GM04503 (cell line): ENCODE results near the gene C1QTNF8.

Source experiments
- DNase-seq: peaks from one replicate; pipeline ENCODE4 v3.0.0-alpha.2; 2012; ENCODE audit warnings: low read depth

Gene C1QTNF8

DNA sequence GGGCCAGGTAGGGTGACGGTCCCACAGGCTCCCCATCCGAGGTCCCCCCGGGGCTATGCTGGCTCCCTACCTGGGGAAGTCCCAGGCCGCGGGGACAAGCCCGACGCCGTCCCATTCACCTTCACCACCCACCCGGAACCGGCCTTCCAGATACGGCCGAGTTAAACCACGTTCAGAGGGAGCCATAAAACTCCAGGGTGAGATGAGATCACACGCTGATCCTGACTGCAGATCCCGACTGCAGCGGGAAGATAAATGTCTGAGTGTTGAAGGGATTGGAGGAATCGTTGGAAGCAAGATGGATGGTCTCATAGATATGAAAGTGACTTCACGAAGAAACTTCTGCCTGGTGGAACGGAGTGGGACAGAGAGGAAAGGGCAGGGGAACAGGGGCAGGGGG lies 13.6 kb upstream of the C1QTNF8 start:
- DNase-seq = no peak

DNA sequence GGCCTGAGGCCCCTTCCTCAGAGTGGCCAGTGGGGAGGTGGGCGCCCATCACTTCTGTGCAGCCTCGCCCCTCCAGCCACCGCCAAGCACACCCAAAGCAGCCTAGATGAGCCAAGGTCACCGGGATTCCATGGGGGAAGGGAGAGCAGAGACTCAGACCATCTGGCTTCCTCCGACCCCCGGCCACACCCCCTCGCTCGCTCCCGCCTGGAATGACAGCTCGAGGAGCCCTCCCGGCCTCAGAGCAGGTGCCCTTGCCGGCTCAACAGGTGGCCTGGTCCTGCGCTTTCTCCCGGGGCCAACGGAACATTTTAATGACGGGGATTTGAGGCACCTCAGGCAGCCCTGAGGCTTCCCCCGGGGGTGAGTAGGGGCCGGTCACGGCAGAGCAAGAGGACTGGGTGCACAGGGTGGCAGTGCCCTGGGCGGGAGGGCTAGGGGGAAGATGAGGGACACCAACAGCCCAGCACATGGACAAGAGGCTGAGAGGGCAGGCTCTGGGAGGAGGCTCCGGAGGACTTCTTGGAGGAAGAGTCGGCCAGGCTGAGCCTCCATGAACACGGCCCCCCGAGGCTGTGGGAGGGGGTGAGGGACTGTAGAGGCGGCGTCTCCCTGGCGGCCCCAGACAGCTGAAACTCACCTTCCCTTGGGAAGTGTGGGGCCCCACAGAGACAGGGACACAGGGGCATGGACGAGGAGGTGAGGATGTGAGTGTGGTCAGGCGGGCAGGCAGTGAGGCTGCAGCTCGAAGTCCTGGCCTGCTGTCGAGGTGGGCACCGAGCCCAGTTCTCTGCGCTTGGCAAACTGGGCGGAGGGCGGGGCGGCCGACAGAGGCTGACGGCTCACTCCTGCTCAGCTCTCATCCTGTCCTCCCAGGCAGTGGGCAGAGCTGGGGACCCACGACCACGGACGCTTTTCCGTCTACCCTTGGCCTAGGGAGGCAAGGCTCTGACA lies 12.5 kb upstream of the C1QTNF8 start:
- DNase-seq = no peak

GRCh38 chr16:1107731-1108130 lies 11.7 kb upstream of the C1QTNF8 start:
- DNase-seq = no peak

DNA sequence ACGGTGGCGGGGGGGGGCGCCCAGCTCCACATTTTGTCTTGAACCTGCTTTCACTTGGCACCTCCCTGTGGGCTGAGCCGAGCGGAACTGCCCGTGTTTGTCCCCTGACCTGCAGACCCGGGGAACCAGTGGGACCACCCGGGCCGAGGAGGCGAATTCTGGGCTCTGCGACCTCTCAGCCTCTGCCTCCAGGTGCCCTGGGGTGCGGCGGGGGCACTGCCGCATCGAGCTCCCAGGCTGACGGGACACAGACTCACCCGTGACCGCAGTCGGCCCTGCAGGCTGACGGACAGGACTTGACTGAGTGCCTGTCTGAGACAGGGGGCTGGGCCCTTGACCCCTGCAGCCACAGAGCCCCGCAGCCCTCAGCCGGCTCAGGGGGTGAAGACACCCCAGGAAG lies 11.1 kb upstream of the C1QTNF8 start:
- no peak for DNase-seq

- DNase-seq = no peak
These were observed 10.6 kb upstream of the C1QTNF8 start for GRCh38 chr16:1106659-1107058.

GRCh38 chr16:1105888-1106620 lies 10.0 kb upstream of the C1QTNF8 start:
- no peak for DNase-seq

GRCh38 chr16:1103636-1103980 lies 7.6 kb upstream of the C1QTNF8 start:
- DNase-seq = no peak

DNA sequence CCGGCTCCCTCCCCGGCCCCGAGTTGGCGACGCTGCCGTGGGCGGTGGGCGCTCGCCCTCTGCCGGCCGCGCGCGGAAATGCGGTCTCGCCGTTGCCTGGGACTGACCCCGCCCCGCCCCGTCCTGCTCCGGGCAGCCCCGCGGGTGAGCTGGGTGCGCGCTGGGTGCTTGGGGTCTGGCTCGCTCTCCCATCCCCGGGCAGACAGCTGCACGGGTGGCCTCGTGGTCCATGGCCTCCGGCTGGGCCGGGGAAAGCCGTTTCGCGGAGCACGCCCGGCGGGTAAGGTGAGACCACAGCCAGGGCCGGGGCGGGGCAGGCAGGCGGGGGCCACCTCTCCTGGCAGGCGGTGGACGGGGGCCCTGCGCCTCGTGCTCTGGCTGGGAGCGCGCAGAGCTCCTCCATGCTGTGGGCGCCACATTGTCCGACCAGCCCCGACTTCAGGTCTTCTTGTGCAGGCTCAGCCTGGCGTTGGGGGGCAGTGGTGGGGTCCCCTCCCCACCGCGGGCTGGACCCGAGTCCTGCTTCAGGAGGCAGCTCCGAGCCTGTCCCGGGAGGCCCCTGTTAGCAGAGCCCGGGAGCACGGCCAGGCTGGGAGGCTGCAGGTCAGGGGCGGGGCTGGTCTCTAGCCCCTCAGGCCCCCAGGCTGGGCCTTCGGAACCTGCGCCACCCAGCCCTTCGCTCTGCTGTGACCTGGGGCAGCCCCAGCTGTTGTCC lies 7.0 kb upstream of the C1QTNF8 start:
- no peak for DNase-seq

GRCh38 chr16:1102333-1102700 lies 6.3 kb upstream of the C1QTNF8 start:
- no peak for DNase-seq

DNA sequence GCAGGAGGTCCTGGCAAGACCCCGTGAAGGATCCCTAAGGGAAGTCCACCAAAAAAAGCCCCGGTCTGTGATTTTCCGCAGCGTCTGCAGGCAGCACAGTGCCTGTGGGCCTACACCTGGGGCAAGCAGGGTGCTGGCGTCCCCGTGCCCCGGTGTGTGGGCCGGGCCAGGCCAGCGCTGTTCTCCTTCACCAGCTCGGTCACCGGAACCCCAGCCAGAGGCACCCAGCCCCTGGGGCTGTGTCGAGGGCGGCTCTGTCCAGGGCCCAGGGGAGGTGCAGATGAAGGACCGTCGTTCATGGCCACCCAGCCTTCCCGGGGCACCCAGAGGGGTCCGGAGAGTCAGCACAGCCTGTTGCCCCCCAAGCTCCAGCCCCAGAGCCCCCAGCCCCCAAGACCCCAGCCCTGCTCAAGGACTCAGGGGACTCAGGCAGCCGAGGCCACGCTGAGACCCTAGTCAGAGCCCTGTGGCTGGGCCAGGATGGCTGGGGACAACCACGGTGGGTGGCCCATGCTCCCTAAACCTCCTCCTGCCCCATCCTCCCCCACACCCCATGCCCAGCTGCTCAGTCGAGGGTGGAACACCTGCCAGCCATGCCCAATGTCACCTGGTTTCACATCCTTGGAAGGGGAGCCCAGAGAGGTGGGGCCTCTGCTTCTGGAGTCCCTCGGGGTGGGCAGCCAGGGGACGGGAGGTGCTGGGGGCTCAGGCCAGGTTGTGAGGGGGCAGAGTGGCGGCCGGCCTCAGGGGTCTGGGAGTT lies 5.7 kb upstream of the C1QTNF8 start:
- DNase-seq = no peak

DNA sequence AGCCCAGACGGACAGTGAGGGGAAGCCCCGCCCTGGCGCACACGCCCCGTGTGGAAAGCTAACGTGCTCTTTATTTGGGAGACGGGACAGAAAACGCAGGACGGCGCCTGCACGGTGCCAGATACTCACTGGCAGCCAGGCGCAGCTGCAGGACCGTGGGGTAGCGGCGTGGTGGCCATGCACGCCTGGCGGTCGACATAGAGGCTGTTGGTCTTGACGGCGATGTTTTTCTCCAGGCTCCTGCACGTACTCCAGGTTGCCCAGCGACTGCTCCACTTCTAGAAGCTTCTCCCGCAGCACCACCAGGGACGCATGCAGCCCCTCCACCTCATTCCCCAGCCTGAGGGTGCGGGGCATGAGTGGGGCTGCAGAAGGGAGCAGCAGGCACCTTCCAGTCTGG lies 5.1 kb upstream of the C1QTNF8 start:
- DNase-seq = no peak

DNA sequence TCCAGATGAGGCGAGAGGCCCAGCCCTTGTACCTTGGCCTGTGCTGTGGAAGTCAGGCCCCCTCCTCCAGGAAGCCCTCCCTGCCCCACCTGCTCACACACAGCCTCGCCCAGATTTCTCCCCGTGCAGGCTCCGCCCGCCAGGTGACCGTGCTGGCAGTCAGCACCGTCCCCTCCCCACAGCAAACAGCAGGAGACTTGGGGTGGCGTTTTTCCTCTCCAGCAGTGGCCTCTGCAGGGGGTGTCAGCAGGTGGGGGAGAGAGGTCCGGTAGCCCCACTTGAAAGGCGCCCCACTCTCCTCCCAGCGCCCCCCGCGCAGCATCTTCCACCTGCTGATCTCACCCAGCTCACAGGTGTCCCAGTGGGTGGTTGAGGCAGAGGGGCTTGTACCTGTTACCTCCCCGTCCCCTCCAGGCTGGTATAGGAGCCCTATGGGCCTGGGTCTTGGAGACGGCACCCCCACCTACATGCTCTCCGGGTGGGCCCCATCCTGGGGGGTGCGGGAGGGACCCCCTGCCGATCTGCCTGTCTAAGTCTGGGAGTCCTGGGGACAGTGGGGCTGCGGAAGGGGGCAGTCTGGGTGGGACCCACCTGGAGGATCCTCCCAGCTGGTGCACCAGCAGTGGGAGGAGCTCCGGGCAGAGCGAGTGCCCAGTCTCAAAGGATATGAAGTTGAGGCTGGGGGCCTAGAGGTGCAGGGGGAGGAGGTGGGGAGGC lies 4.2 kb upstream of the C1QTNF8 start:
- no peak for DNase-seq

- no peak for DNase-seq
These were observed 3.4 kb upstream of the C1QTNF8 start for GRCh38 chr16:1099189-1100083.

- no peak for DNase-seq
These were observed 2.4 kb upstream of the C1QTNF8 start for GRCh38 chr16:1098266-1098991.

- DNase-seq = no peak
These were observed 1.8 kb upstream of the C1QTNF8 start for GRCh38 chr16:1097800-1098199.

- no peak for DNase-seq
These were observed 1.1 kb upstream of the C1QTNF8 start for GRCh38 chr16:1097156-1097555.

DNA sequence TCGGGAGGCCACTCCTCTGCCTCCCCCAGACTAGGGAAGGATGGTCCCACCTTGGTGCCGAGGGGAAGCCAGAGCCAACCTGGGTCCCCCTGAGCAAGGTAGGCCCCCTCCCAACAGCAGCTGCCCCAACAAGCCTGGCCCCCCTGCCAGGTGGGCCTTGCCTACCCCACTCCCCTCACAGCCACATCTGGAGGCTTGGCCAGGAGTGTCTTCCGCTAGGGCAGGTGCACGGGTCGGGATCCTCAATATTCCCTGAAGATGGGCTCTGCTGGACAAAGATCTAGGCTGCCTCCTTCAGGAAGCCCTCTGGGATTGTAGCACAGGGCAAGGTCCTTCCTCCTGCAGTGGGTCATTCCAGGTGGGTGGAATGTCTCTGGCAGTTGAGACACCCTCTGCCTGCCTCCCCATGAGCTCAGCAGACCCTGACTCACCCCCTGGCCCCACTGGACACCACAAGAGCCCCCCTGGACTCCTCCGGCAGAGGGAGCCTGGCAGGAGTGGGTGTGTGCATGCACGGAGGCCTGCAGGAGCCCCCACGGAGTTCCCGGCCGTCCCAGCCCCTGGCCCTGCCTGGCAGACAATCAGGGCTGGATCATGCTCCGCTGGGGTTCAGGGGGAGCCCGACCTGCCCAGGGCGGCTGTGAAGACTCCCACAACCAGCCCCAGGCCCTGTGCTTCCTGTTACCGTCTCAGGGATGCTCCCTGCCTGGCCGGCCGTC lies 435 bp downstream of the C1QTNF8 start:
- no peak for DNase-seq

- no peak for DNase-seq
These were observed 1.2 kb downstream of the C1QTNF8 start for GRCh38 chr16:1094601-1095449.
